Esophagus mucosa (tissue), 1 donor: Measurements from ENCODE around the gene TAC4. TPM values are rescaled to one million over a fixed set of nuclear protein-coding genes. Genes with fewer than 3 reads are reported as not detected.

Experiments
- ATAC-seq: fragments of 200-7000 bp; cut with Tn5 transposase; one replicate; pipeline ENCODE4 v1.9.1; 2020
- total RNA-seq: library from RNA; stranded (reverse); gene quantifications from one replicate; pipeline ENCODE4 v1.2.4, GENCODE V29; 2023
- donor health status: DM: yes; HTN: yes; CAD: no.

Gene TAC4
- total RNA-seq, 1 donor from 2014 or later, result not detected

DNA sequence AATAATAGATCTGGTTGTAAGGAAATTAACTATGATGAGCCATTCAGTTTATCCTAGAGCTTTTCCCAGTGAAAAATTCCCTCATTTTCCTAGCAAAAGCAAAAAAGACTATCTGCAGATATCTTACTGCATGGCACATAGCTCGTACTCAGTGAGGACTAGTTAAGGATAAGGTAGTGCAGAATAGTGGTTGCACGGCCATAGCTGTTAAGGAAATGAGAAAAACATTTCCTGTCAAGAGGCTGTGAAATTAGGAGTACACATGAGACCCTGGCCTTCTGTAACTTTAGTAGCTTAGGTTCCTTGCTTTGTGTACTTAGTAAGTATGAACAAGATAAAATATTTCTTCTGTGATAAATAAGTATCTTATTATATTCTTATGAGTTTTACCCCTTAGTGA lies 49.1 kb downstream of the TAC4 start:
- ATAC-seq, result no peak

GRCh38 chr17:49798182-49798581 lies 49.7 kb downstream of the TAC4 start:
- no peak for ATAC-seq

DNA sequence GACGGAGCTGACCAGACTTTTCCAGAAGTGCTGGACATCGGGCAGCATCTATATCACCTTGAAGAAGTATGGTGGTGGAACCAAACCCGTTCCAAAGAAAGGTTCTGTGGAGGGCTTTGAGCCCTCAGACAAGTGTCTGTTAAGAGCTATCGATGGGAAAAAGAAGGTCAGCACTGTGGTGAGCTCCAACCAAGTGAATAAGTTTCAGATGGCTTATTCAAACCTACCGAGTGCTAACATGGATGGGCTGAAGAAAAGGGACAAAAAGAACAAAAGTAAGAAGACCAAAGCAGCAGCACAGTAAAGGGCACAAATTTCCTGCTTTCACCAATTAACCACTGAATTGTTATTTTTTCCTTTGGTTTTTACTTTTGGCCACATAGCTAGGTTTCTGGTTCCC lies 52.5 kb downstream of the TAC4 start:
- ATAC-seq, result no peak

GRCh38 chr17:49793309-49793708 lies 54.6 kb downstream of the TAC4 start:
- no peak for ATAC-seq

DNA sequence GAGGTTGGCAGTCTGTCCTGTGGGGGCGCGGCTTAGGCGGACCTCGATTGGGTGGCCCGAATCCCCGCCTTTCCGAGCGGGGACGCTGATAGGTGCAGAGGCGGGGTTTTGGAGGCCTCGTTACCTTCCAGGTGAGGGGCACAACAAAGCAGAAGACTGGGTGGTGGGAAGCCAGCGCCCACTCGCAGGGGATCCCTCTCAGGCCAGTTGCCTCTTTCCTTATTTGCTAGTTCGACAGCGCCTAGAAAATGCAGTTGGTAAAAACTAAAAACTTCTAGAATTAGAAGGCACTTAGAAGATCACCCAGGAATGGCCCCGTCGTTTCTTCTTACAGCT lies 58.7 kb downstream of the TAC4 start:
- ATAC-seq, result no peak

DNA sequence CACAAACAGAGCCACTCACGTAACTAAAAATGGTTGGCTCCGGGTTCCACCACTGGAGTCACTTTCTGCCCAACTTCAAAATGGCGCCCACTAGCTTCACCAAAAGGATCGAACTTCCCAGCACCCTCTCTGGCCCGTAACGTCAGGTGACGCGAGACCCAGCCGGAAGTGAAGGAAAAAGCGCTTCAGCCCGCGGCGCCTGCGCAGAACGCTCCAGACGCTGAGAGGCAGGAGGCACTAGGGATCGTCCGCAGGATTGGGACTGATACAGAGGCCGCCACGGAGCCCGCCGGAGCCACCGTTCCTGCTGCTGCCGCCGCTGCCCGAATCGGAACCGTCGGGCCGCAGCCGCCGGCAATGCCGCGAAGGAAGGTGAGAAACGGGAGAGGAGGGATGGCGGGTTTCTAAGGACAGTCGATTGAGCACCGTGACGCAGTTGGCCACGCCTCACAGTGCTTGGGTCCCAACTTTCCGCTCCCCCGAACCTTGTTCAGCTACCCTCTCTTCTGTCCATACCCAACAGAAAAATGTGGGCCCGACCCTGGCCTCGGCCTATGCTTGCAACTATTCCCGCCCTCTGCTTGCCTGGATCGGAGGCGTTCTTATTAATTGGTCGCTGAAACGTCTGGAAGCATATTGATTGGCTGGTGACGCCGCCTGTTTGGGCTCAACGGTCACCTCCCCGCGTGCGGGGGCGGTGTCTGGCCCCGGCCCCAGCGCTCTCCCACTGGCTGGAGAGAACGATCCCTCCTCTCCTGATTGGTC lies 59.2 kb downstream of the TAC4 start, which contains the start of gene KAT7:
KAT7 (plus strand) TSS at position 204 of the 765 bp plus-strand sequence; CDS start at position 358, 154 bp downstream.
- peak; percentile 98 for ATAC-seq

Other genes with a start within 250 kb of the TAC4 start
- 27.9 TPM for gene SPOP, start 170.0 kb downstream of the TAC4 start, total RNA-seq
- 37.2 TPM for gene SLC35B1, start 140.1 kb downstream of the TAC4 start, total RNA-seq
- gene FAM117A, start 83.9 kb downstream of the TAC4 start, total RNA-seq, result 3.9 TPM
- gene KAT7, start 59.4 kb downstream of the TAC4 start, total RNA-seq, result 33.7 TPM
- 0.52 TPM for gene DLX4, start 121.1 kb upstream of the TAC4 start, total RNA-seq
- gene DLX3, start 147.2 kb upstream of the TAC4 start, total RNA-seq, result 4.0 TPM
- 83.1 TPM for gene ITGA3, start 208.0 kb upstream of the TAC4 start, total RNA-seq
- gene PDK2, start 247.3 kb upstream of the TAC4 start, total RNA-seq, result 13.6 TPM